A673 (cell line): ENCODE data around the gene COX5A. TPM values are rescaled to one million over a fixed set of nuclear protein-coding genes. Genes with fewer than 3 reads are reported as not detected.

Experiments
- BruUV-seq: library from RNA; stranded (reverse); fragments of 400-500 nt; replicated peaks from 2 replicates; lab custom pipeline; 2021; lab: Mats Ljungman, UMichigan
- CTCF ChIA-PET: fragments of 300-600 bp; sonication (Branson Sonifier 250); formaldehyde crosslinking; loops from one replicate; lab custom pipeline; 2022; ENCODE audit warnings: antibody characterized with exemption; lab: Charles Lee
- POLR2A ChIA-PET: fragments of 300-600 bp; sonication (Branson Sonifier 250); formaldehyde crosslinking; loops from one replicate; lab custom pipeline; 2022; ENCODE audit warnings: antibody characterized with exemption; ENCODE audit not compliant: low non-redundant PET; lab: Charles Lee
- DNase-seq: peaks from one replicate; pipeline ENCODE4 v3.0.0-alpha.2; 2015; ENCODE audit warnings: low spot score
- H3K27ac ChIP-seq: fragments of 200-600 bp; sonication (generic); 2 replicates; pipeline ENCODE4 v1.5.1; 2016; ENCODE audit warnings: mixed run types, low read depth, mild to moderate bottlenecking, mixed read lengths, antibody characterized with exemption, low read length; ENCODE audit not compliant: poor library complexity, severe bottlenecking
- H3K27me3 ChIP-seq: fragments of 200-600 bp; sonication (generic); replicated peaks from 2 replicates; pipeline ENCODE4 v1.6.1; 2017; ENCODE audit warnings: mixed run types, low read depth, mild to moderate bottlenecking, mixed read lengths, antibody characterized with exemption, low read length; ENCODE audit not compliant: insufficient read depth, poor library complexity
- H3K36me3 ChIP-seq: fragments of 200-600 bp; sonication (generic); 2 replicates; pipeline ENCODE4 v1.6.1; 2016; ENCODE audit warnings: mixed run types, mild to moderate bottlenecking, mixed read lengths, antibody characterized with exemption, low read length; ENCODE audit not compliant: insufficient read depth, poor library complexity, severe bottlenecking
- H3K4me1 ChIP-seq: fragments of 200-600 bp; sonication (generic); 2 replicates; pipeline ENCODE4 v1.6.1; 2017; ENCODE audit warnings: mixed run types, mild to moderate bottlenecking, mixed read lengths, antibody characterized with exemption, low read length; ENCODE audit not compliant: insufficient read depth, poor library complexity, severe bottlenecking
- H3K4me3 ChIP-seq: fragments of 200-600 bp; sonication (generic); 2 replicates; pipeline ENCODE4 v1.5.1; 2016; ENCODE audit warnings: low read depth, mixed run types, mild to moderate bottlenecking, mixed read lengths, low read length; ENCODE audit not compliant: poor library complexity, severe bottlenecking
- H3K9me3 ChIP-seq: fragments of 200-600 bp; sonication (generic); 2 replicates; pipeline ENCODE4 v1.6.1; 2016; ENCODE audit warnings: mixed run types, low read depth, mild to moderate bottlenecking, mixed read lengths, antibody characterized with exemption, low read length; ENCODE audit not compliant: poor library complexity, severe bottlenecking
- EZH2 ChIP-seq: fragments of 200-600 bp; sonication (generic); IDR thresholded peaks from 2 replicates; pipeline ENCODE4 v1.6.1; 2017; ENCODE audit warnings: borderline replicate concordance, low read depth, mild to moderate bottlenecking, mixed read lengths, antibody characterized with exemption, low read length; ENCODE audit not compliant: poor library complexity, severe bottlenecking
- intact Hi-C: fragments of 100-400 bp; cut with micrococcal nuclease; formaldehyde crosslinking; loops from one replicate; pipeline ENCODE4 v1.10.0; 2022; ENCODE audit not compliant: unreplicated experiment
- total RNA-seq: library from RNA; stranded (reverse); gene quantifications from 2 replicates; pipeline ENCODE4 v1.2.3, GENCODE V29; 2021
- TF ChIP-seq, protein P1 (sequence below): fragments of 300-800, 200-600 bp; sonication (generic); conservative IDR thresholded peaks from 2 replicates; pipeline ENCODE4 v1.5.1; 2017; ENCODE audit warnings: low read depth, mild to moderate bottlenecking, antibody characterized with exemption, low read length, moderate library complexity, mixed read lengths

COX5A gene
- total RNA-seq, 1 experiment from 2014 or later, result 354 TPM

- no TSS peak for BruUV-seq
- ChIA-PET CTCF (interaction anchor here (1.0 kb wide), 2 partner anchors 247 to 250 kb away, joined by 3 to 8 read pairs; partner anchors contain the start of gene C15orf39), POLR2A (no interaction called here)
- no peaks in the 10 kb centered on the region for H3K27me3 ChIP-seq
- H3K36me3 ChIP-seq, result no peaks in the 10 kb centered on the region
- peak overlapping the region; percentile 66 for H3K4me3 ChIP-seq
- H3K4me1 ChIP-seq, result peaks cover 51% of the 10 kb centered on the region
- intact Hi-C loops, result loop anchor here (5.0 kb wide), 1 partner anchor 317 kb away; no protein-coding TSS in a partner anchor
- peak overlapping the region; percentile 67 for H3K27ac ChIP-seq
- H3K9me3 ChIP-seq, result no peaks in the 10 kb centered on the region
- TF ChIP-seq EZH2, result no peak
- TF ChIP-seq, protein P1, sequence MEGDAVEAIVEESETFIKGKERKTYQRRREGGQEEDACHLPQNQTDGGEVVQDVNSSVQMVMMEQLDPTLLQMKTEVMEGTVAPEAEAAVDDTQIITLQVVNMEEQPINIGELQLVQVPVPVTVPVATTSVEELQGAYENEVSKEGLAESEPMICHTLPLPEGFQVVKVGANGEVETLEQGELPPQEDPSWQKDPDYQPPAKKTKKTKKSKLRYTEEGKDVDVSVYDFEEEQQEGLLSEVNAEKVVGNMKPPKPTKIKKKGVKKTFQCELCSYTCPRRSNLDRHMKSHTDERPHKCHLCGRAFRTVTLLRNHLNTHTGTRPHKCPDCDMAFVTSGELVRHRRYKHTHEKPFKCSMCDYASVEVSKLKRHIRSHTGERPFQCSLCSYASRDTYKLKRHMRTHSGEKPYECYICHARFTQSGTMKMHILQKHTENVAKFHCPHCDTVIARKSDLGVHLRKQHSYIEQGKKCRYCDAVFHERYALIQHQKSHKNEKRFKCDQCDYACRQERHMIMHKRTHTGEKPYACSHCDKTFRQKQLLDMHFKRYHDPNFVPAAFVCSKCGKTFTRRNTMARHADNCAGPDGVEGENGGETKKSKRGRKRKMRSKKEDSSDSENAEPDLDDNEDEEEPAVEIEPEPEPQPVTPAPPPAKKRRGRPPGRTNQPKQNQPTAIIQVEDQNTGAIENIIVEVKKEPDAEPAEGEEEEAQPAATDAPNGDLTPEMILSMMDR, result no peak
- DNase-seq, result peak; percentile 54
Measured at GRCh38 chr15:74954515-74954914, 16.6 kb upstream of the COX5A start.

DNA sequence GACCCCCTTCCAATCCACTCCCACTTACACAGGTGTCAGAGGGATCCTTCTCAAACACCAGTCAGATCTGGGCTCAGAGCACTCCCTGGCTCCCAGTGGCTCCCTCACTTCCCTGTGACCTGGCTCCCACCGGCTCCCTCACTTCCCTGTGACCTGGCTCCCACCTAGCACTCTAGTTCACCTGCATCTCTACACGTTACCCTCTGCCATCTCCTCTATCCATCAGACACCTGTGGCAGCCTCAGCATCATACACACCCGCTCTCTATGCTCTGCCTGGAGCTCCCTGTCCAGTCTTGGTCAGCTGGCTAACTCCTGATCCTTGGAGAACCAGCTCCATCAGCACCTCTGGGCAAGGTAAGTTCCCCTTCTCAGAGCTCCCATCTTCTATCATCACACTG, 13.1 kb upstream of the COX5A start:
- Histone ChIP-seq H3K4me1 (peaks cover 24% of the 10 kb centered on the region), H3K4me3 (no peak overlapping the region), H3K36me3 (no peaks in the 10 kb centered on the region), H3K27me3 (no peaks in the 10 kb centered on the region), H3K27ac (no peak overlapping the region), H3K9me3 (no peaks in the 10 kb centered on the region)
- no peak for DNase-seq
- CTCF ChIA-PET, result interaction anchor here (0.6 to 1.7 kb wide), 7 partner anchors 13 to 431 kb away, joined by 3 to 21 read pairs (median 4); no protein-coding TSS in a partner anchor
- BruUV-seq, result no TSS peak
- TF ChIP-seq EZH2, result no peak
- intact Hi-C loops, result loop anchor here (5.0 kb wide), 1 partner anchor 314 kb away; no protein-coding TSS in a partner anchor
- POLR2A ChIA-PET, result no interaction called here

- TF ChIP-seq, protein P1, result peak; percentile 99
- TF ChIP-seq EZH2, result no peak
- BruUV-seq, result no TSS peak
- ChIA-PET POLR2A (no interaction called here), CTCF (interaction anchor here (0.9 to 1.7 kb wide), 6 partner anchors 13 to 181 kb away, joined by 3 to 21 read pairs (median 4); no protein-coding TSS in a partner anchor)
- Histone ChIP-seq H3K9me3 (no peaks in the 10 kb centered on the region), H3K36me3 (no peaks in the 10 kb centered on the region), H3K27me3 (no peaks in the 10 kb centered on the region), H3K4me1 (peaks cover 17% of the 10 kb centered on the region), H3K4me3 (no peak overlapping the region), H3K27ac (no peak overlapping the region)
- intact Hi-C loops, result loop anchor here (1.0 to 5.0 kb wide), 2 partner anchors 179 to 313 kb away; no protein-coding TSS in a partner anchor
- DNase-seq, result peak; percentile 86
Measured at GRCh38 chr15:74950078-74950908, 12.4 kb upstream of the COX5A start.
